ENCODE measurements around the gene SLC25A13. TPM values are rescaled to one million over a fixed set of nuclear protein-coding genes. Genes with fewer than 3 reads are reported as not detected.
A peak's percentile ranks its signal among the peaks of the same experiment; 100 is the strongest.
"Not testable (repeated sequence)": the region's sequence is repeated elsewhere in the genome, so short reads cannot be mapped to it uniquely, and the experiment has no call there.

Gene SLC25A13
- total RNA-seq, 1 donor from 2014 or later: 96.4 TPM

- ATAC-seq (no peak), DNase-seq (ENCODE audit: low spot score) (no peak)
Observed at GRCh38 chr7:96177353-96177752, 144.5 kb downstream of the SLC25A13 start.

- ATAC-seq (peak; percentile 11), DNase-seq (ENCODE audit: low spot score) (no peak)
Observed at GRCh38 chr7:96174812-96175211, 147.1 kb downstream of the SLC25A13 start.

GRCh38 chr7:96173781-96174180 lies 148.1 kb downstream of the SLC25A13 start:
- ATAC-seq (no peak), DNase-seq (ENCODE audit: low spot score) (no peak)

GRCh38 chr7:96169439-96169838 lies 152.5 kb downstream of the SLC25A13 start:
- no peak for DNase-seq (ENCODE audit: low spot score)
- peak; percentile 29 for ATAC-seq

GRCh38 chr7:96167424-96167823 lies 154.5 kb downstream of the SLC25A13 start:
- DNase-seq (ENCODE audit: low spot score) (no peak), ATAC-seq (no peak)

- DNase-seq (ENCODE audit: low spot score) (no peak), ATAC-seq (no peak)
Observed at GRCh38 chr7:96161897-96162296, 160.0 kb downstream of the SLC25A13 start.

GRCh38 chr7:96157856-96158255 lies 164.0 kb downstream of the SLC25A13 start:
- DNase-seq (ENCODE audit: low spot score) (no peak), ATAC-seq (no peak)

GRCh38 chr7:96154506-96154905 lies 167.4 kb downstream of the SLC25A13 start:
- not testable (repeated sequence) for ATAC-seq; DNase-seq (ENCODE audit: low spot score)

- DNase-seq (ENCODE audit: low spot score): no peak
- ATAC-seq: peak; percentile 47
Observed at GRCh38 chr7:96152706-96153105, 169.2 kb downstream of the SLC25A13 start.

- DNase-seq (ENCODE audit: low spot score) (no peak), ATAC-seq (peak; percentile 59)
Observed at GRCh38 chr7:96151889-96152288, 170.0 kb downstream of the SLC25A13 start.

- ATAC-seq: no peak
- no peak for DNase-seq (ENCODE audit: low spot score)
Observed at GRCh38 chr7:96144260-96144526, 177.7 kb downstream of the SLC25A13 start.

- no peak for DNase-seq (ENCODE audit: low spot score)
- peak; percentile 29 for ATAC-seq
Observed at GRCh38 chr7:96143495-96144259, 178.2 kb downstream of the SLC25A13 start.

- ATAC-seq: no peak
- DNase-seq (ENCODE audit: low spot score): no peak
Observed at GRCh38 chr7:96136600-96137239, 185.2 kb downstream of the SLC25A13 start.

- DNase-seq (ENCODE audit: low spot score): no peak
- no peak for ATAC-seq
Observed at GRCh38 chr7:96135241-96135640, 186.7 kb downstream of the SLC25A13 start.

- no peak for DNase-seq (ENCODE audit: low spot score)
- ATAC-seq: no peak
Observed at GRCh38 chr7:96131525-96131924, 190.4 kb downstream of the SLC25A13 start.

GRCh38 chr7:96127746-96128145 lies 194.2 kb downstream of the SLC25A13 start:
- DNase-seq (ENCODE audit: low spot score) (no peak), ATAC-seq (no peak)

GRCh38 chr7:96126382-96126781 lies 195.5 kb downstream of the SLC25A13 start:
- ATAC-seq (peak; percentile 97), DNase-seq (ENCODE audit: low spot score) (peak; percentile 46)

- ATAC-seq: no peak
- no peak for DNase-seq (ENCODE audit: low spot score)
Observed at GRCh38 chr7:96122746-96123145, 199.2 kb downstream of the SLC25A13 start.

GRCh38 chr7:96121752-96122151 lies 200.1 kb downstream of the SLC25A13 start:
- ATAC-seq (no peak), DNase-seq (ENCODE audit: low spot score) (no peak)

- DNase-seq (ENCODE audit: low spot score): no peak
- ATAC-seq: no peak
Observed at GRCh38 chr7:96120445-96121225, 201.3 kb downstream of the SLC25A13 start.

GRCh38 chr7:96118449-96119001 lies 203.4 kb downstream of the SLC25A13 start:
- ATAC-seq (no peak), DNase-seq (ENCODE audit: low spot score) (no peak)

- DNase-seq (ENCODE audit: low spot score) (no peak), ATAC-seq (no peak)
Observed at GRCh38 chr7:96116173-96116572, 205.7 kb downstream of the SLC25A13 start.
